H7 (cell line): ENCODE results near the gene SDC1. TPM values are rescaled to one million over a fixed set of nuclear protein-coding genes. Genes with fewer than 3 reads are reported as not detected.
"Not testable (repeated sequence)": the region's sequence is repeated elsewhere in the genome, so short reads cannot be mapped to it uniquely, and the experiment has no call there.

Source experiments
- DNase-seq: peaks from one replicate; pipeline ENCODE4 v3.0.0; 2012
- H3K27me3 ChIP-seq: 2 replicates; pipeline ENCODE4 v1.6.0; 2011; ENCODE audit warnings: mild to moderate bottlenecking, low read length; ENCODE audit not compliant: control insufficient read depth, insufficient read depth
- H3K36me3 ChIP-seq: replicated peaks from 2 replicates; pipeline ENCODE4 v1.5.1; 2011; ENCODE audit warnings: low read length; ENCODE audit not compliant: control insufficient read depth, insufficient read depth
- H3K4me3 ChIP-seq: 2 replicates; pipeline ENCODE4 v1.5.1; 2011; ENCODE audit warnings: low read depth, mild to moderate bottlenecking, control low read depth, low read length, moderate library complexity; ENCODE audit not compliant: insufficient read depth
- total RNA-seq: library from RNA; depleted of rRNA; stranded (reverse); fragments of >200 nt; shearing (Covaris generic); gene quantifications from 2 replicates; pipeline ENCODE4 v1.2.3, GENCODE V29; 2014

The SDC1 gene
- total RNA-seq, 1 experiment from 2014 or later, result 38.5 TPM

GRCh38 chr2:20236496-20236895 lies 11.6 kb upstream of the SDC1 start:
- Histone ChIP-seq H3K4me3 (no peak overlapping the region), H3K36me3 (no peaks in the 10 kb centered on the region), H3K27me3 (no peaks in the 10 kb centered on the region; the same call in 1 of the 2 replicates)
- no peak for DNase-seq

GRCh38 chr2:20235655-20236305 lies 10.8 kb upstream of the SDC1 start:
- no peak overlapping the region for H3K4me3 ChIP-seq
- no peaks in the 10 kb centered on the region for H3K36me3 ChIP-seq
- no peaks in the 10 kb centered on the region; the same call in 1 of the 2 replicates for H3K27me3 ChIP-seq
- peak; percentile 30 for DNase-seq

- not testable (repeated sequence) for H3K27me3 ChIP-seq, DNase-seq, H3K4me3 ChIP-seq, H3K36me3 ChIP-seq
These were observed 9.7 kb upstream of the SDC1 start for GRCh38 chr2:20234597-20234996.

- Histone ChIP-seq H3K4me3 (no peak overlapping the region), H3K27me3 (no peaks in the 10 kb centered on the region; the same call in 1 of the 2 replicates), H3K36me3 (no peaks in the 10 kb centered on the region)
- DNase-seq, result peak; percentile 21
These were observed 7.9 kb upstream of the SDC1 start for GRCh38 chr2:20232837-20233207.

- Histone ChIP-seq H3K4me3 (no peak overlapping the region), H3K27me3 (no peaks in the 10 kb centered on the region; the same call in 1 of the 2 replicates), H3K36me3 (no peaks in the 10 kb centered on the region)
- DNase-seq, result peak; percentile 85
These were observed 6.7 kb upstream of the SDC1 start for GRCh38 chr2:20231598-20232026.

- H3K4me3 ChIP-seq, result no peak overlapping the region
- peak; percentile 26 for DNase-seq
- H3K36me3 ChIP-seq, result no peaks in the 10 kb centered on the region
- peaks cover 2% of the 10 kb centered on the region; the same call in 1 of the 2 replicates for H3K27me3 ChIP-seq
These were observed 6.2 kb upstream of the SDC1 start for GRCh38 chr2:20231159-20231558.

GRCh38 chr2:20230114-20230425 lies 5.1 kb upstream of the SDC1 start:
- Histone ChIP-seq H3K4me3 (no peak overlapping the region), H3K27me3 (peaks cover 7% of the 10 kb centered on the region; the same call in 1 of the 2 replicates), H3K36me3 (no peaks in the 10 kb centered on the region)
- no peak for DNase-seq

GRCh38 chr2:20229322-20230113 lies 4.6 kb upstream of the SDC1 start:
- Histone ChIP-seq H3K4me3 (no peak overlapping the region), H3K27me3 (peaks cover 7% of the 10 kb centered on the region; the same call in 1 of the 2 replicates), H3K36me3 (no peaks in the 10 kb centered on the region)
- DNase-seq, result peak; percentile 22

GRCh38 chr2:20227894-20228505 lies 3.1 kb upstream of the SDC1 start:
- peaks cover 11% of the 10 kb centered on the region for H3K27me3 ChIP-seq
- no peaks in the 10 kb centered on the region for H3K36me3 ChIP-seq
- peak; percentile 38 for DNase-seq
- no peak overlapping the region for H3K4me3 ChIP-seq

GRCh38 chr2:20226152-20226545 lies 1.2 kb upstream of the SDC1 start:
- DNase-seq, result no peak
- Histone ChIP-seq H3K27me3 (peaks cover 11% of the 10 kb centered on the region), H3K4me3 (no peak overlapping the region), H3K36me3 (no peaks in the 10 kb centered on the region)

- no peaks in the 10 kb centered on the region for H3K36me3 ChIP-seq
- DNase-seq, result peak; percentile 95
- peak overlapping the region; percentile 60 for H3K4me3 ChIP-seq
- peaks cover 11% of the 10 kb centered on the region for H3K27me3 ChIP-seq
These were observed 593 bp upstream of the SDC1 start for GRCh38 chr2:20225294-20226151.

- H3K36me3 ChIP-seq, result no peaks in the 10 kb centered on the region
- H3K27me3 ChIP-seq, result peaks cover 11% of the 10 kb centered on the region
- H3K4me3 ChIP-seq, result peak overlapping the region; percentile 60
- peak; percentile 84 for DNase-seq
These were observed 690 bp downstream of the SDC1 start for GRCh38 chr2:20224164-20224715.

GRCh38 chr2:20223407-20224163 lies 1.3 kb downstream of the SDC1 start:
- DNase-seq, result peak; percentile 86
- H3K36me3 ChIP-seq, result no peaks in the 10 kb centered on the region; the same call in 1 of the 2 replicates
- H3K27me3 ChIP-seq, result peaks cover 11% of the 10 kb centered on the region
- H3K4me3 ChIP-seq, result peak overlapping the region; percentile 60
